HS-27A (cell line): ENCODE data around the gene CPA1.

Experiments used
- DNase-seq: peaks from one replicate; pipeline ENCODE4 v3.0.0-alpha.2; 2012; ENCODE audit warnings: low read depth, missing footprints

Gene CPA1

DNA sequence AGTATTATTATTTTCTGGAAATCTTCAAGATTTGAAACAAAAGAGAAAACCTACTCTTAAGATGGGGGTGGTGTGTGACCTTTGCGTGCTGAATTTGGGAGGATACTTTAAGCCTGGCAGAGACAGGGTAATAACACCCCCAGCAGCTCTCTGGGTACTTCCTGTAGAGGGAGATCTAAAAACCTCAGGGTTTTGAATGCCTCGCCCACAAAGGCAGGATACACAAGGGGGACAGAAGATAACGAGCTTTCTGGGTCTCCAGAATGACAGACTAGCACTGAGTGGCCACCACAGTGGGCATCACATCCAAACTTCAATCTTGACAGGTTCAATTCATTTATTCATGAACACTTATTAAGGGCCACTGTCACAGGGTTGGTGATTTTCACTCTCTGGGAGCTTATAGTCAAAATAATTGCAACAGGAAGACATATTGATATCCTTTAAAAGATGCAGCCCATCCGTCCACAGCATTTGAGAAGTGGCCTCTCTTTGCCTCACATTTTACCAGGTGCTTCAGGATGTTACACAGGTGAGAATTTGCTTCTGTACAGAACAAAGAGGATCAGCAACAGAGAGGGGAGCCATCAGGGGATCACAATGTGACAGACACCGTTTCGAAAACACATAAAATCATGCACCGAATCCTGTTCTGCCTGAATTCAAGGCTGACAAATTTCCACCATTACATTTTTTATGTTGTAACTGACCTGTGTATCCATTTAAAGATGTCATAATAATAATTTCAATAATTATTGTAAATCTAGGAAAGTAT is 14.3 kb downstream of the CPA1 start:
- no peak for DNase-seq

DNA sequence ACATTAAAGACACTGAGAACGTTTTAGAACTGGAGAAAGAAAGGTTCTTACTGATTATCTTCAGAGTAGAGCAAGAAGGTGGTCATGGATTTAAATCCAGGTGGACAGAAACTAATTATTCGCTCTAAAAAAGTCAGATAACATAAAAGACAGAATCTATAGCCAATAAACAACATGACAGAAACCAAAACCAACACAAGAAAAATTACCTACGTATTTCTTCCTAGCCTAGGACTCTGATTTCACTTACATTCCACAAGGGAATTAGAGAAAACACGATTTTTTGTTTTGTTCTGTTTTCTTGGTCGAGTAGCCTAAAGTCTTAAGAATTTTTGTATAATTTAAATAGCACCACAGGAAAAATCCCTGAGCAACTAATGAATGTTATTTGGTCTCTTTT is 15.1 kb downstream of the CPA1 start:
- DNase-seq, result no peak

DNA sequence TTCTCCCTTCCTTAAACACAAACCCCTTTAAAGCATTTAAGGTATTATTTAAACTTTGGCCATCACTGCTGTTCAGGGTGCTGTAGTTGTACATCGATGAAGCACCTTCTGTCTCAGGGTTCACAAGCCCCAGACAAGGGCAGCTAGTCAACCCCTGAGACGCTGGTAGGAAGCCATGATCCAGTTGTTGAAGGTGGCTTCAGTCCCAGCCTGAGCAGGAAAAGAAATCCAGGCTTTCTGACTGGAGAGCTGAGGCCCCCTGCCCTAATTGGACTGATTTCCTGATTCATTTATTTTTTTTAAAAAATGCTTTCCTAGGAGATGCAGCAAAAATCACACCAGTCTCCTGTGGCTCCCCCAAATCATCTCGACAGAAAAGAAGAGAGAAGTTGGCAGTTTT is 15.8 kb downstream of the CPA1 start:
- DNase-seq, result no peak

DNA sequence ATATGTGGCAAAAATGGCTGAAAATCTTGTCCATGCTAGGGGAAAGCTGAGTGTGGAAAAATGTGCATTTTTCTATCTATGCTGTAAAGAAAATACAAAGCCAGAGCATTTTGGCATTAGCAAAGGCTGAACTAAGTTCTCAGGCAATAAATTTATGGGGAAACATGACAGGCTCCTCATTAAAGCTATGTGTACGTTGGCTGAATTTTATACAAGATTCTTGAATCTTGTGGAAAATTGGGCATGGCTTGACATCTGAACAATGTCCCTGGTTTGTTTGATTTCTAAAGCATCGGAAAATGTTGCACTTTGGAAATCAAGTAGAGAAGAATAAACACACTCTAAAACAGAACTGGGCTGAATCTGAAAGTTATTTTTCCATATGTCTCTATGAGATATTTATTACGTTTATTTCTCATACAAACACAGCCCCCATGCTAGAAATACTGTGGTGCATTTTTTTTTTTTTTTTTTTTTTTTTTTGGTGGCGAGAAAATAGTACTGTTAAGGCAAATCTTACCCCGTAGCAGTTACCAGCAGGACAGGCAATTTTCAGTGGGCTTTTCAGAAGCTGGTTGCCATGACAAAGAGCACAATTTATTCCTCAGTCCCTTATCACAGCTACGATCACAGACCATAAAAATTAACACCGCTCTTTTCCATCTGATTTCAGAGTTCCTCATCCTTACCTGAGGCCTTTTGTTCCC is 16.9 kb downstream of the CPA1 start:
- no peak for DNase-seq

DNA sequence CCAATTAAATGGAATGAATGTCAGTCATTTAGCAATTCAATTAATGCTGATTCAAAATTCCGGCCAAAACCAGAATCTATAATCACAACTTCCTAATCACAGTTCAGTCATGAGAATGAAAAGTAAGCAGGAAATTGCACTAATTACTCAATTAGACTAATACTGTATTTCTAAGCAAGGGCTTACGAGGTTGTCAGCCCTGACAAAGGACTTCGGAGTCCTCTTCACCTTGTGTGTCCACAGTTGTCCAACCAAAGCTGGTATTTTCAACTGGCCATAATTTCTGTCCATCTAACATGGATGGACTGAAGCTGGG is 17.4 kb downstream of the CPA1 start:
- DNase-seq, result no peak

DNA sequence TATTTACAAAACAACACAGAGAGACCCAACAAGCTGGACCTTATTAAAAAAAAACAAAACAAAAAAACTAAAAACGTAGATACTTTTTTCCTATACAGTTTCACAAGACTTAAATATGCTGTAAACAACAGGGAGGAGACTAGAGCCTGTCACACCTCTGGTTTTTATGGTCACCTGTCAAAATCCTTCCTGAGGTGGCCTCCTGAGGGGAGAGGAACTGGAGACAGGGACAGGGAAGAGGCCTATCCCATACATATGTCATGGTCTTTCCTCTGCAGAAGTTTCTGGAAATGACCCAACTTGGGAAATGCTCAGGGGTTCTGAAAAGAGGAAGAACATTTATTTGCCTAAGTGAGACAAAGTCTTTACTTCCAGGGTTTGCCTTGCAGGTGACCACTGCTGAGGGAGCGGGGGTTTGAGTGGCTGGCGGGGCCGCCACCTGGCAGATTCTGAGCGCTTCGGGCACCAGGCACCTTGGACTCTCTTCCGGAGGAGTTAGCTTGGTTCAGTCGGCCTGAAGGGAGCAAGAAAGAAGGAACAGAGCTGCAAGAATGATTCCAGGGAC is 18.3 kb downstream of the CPA1 start:
- no peak for DNase-seq

DNA sequence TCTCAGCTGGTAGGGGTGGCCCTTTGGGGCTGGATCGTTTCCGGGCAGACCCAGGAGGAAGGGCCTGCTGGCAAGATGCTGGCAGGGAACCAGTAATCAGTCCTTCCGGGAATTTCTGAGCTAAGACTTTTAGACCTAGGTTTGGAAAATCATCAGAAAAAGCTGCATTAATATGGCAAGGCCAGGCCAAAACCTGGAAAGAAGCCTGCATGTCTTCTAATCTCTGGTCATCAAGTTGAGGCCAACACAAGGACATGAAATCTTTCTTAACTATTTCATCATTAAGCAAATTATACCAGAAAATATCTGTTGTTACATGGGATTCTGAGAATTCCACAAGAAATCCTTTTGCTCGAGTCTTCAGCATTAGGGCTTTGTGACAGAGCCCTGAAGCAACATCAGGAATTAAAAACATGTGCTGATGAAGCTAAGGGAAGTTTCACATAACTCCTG is 19.9 kb downstream of the CPA1 start:
- DNase-seq, result no peak

DNA sequence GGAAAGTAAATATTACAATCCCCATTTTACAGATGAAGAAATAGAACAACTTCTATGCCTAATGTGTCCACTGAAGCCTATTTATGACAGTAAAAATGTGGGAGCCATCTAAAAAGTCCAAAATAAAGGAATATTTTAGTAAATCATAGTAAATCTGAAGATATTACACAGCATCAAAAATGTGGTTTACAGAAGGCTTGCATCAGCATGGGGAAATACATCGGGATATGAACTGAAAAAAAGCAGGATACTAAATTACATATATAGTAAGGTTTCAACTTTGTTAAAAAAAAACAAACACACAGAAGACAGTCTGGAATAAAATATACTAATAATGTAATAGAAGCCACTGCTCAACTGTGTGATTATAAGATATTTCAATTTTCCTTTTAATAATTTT is 20.8 kb downstream of the CPA1 start:
- DNase-seq, result no peak

DNA sequence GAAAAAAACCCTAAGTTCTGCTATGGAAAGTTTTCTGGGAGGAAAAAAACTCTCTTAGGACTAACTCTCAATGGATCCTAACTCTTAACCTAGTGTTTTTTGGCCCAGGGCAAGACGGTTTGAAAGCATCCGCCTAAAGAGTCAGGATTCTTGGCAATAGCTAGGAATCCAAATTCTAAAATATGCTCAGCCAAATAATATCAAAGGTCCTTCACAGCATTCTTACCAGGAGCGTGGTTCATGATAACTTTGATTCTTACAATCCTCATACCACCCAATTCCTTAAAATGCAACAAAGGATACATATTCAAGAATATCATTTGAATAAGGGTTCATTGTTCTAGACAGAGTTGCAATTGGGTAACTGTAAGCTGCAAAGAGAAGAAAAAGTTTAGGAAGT is 21.3 kb downstream of the CPA1 start:
- no peak for DNase-seq

DNA sequence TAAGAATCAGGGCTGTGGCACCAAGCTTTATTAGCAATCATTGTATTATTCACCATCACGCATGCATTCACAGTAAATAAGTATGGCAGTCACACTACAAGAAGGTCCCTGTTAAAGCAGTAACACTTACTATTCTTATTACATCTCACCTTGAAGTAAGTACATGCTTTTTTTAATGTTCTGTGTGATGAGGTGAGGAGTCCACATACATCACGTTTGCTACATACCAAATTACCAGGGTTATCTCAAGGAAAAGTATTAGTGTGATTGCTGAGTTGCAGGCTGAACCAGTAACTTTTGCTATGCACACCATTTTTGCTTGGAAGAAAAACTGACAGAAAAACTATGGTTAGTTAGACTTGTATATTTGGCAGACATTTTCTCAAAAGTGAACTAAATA is 24.7 kb downstream of the CPA1 start:
- no peak for DNase-seq

DNA sequence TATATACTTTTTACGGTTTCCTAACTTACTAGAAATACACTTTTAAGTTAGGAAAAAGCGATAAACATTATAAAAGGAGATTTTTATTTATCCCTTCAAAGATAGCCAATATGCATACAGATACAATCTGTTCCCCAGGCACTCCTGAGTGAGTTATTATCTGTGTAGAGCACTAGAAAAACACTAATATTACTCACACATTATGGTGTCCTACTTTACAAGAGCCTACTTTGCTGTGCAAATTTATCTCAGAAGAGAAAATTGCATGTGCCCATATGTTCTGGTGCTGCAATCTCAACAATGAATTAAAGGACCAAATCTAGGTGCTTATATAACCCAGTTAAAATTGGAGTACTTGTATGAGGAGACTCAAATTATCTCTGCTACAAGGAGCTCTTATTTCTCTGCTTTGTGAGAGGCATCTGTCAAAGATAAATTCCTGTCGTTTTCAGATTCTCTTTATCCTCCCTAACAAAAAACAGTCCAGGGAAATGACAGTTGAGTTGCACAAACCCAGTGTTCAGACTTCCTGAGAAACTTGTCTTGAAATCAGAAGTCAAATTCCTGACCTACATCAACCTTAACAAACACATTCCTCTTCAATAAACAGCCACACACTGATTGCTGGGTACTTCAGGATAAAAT is 28.9 kb downstream of the CPA1 start:
- no peak for DNase-seq

DNA sequence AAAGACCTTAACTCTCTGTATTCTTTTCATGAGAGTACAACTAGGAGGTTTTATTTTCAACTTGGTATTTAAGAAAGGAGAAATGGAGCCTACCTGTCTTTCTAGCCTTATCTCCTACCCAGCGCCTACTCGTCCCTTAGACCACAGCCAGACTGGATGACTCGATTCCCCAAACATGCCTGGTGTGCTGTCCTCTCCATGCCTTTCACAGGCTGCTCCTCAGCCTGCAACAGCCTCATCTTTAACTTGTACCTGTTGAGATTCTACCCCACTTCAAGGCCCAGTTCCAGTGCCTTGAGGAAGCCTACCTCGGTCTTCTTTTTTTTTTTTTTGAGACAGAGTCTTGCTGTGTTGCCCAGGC is 29.4 kb downstream of the CPA1 start:
- DNase-seq, result no peak

DNA sequence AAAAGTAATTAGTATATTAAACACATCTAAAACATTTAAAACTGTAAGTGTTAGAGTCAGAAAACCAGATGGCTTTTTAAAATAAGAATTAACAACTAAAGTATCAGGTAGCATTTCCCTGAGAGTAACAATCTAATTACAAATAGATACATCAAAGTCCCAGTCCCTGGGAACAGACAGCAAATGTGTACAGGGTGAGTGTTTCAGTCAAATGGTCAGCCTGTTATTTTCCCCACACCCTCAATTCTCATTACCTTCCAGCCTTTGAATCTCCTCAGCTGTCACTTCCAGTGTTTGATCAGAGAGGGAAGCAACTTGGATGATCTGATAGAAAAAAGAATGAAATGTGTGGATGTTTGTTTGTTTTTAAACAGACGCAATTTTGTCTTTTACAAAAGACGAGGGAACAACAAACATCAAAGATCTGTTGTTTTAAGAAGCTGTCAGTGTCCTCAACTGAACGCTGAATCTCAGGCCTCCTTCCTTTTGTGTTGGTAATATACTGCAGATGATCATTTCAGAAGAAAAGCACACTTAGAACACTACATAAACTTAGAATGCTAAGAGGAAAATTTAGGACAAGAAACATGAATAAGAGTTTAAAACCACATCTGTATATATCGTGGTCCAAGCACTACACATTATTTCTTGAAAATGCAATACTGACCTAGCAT is 30.7 kb downstream of the CPA1 start:
- no peak for DNase-seq

DNA sequence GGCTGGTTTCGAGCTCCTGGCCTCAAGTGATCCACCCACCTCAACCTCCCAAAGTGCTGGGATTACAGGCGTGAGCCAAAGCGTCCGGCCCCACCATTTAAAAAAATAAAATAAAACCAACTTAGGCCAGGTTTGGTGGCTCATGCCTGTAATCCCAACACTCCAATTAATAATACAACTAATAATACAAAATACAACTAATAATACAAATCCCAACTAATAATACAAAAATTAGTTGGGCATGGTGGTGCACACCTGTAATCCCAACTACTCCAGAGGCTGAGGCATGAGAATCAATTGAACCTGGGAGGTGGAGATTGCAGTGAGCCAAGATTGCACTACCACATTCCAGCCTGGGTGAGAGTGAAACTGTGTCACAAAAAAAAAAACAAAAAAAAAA is 32.9 kb downstream of the CPA1 start:
- DNase-seq, result no peak

DNA sequence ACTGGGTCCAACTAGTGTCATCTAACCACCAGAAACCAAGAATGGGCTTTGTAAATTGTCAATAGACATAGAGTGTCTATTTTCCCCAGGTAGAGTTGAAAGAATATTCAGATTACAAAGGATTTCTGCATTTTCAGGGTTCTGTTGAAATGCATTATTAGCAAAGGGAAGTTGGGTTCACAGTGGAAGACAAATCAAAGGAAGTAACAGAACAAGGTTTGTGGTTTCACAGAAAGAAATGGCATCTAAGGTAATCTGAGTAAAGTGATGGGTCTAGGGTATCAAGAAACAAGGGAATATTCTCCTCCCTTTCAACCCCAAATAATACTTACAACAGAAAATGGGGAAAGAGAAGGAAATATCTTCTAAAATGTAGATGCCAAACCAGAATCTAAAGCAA is 34.7 kb downstream of the CPA1 start:
- DNase-seq, result no peak

DNA sequence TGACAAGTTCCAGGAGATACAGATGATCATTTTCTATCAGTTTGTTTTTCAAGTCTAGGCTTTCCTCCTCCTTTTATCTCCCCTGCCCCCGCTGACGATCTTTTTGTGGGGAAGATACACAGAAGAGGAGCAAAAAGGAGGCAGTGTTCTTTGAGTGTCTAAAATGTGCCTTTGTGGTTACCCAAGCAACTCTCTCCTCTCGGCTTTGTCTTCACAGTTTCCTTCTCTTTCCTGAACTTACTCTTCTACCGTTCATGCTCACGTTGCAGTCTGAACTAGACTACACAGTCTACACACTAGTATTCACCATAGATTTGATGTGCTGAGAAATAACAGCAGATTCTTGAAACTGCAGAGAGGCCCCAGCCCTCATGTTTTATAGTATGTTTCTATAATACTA is 36.9 kb downstream of the CPA1 start:
- no peak for DNase-seq

DNA sequence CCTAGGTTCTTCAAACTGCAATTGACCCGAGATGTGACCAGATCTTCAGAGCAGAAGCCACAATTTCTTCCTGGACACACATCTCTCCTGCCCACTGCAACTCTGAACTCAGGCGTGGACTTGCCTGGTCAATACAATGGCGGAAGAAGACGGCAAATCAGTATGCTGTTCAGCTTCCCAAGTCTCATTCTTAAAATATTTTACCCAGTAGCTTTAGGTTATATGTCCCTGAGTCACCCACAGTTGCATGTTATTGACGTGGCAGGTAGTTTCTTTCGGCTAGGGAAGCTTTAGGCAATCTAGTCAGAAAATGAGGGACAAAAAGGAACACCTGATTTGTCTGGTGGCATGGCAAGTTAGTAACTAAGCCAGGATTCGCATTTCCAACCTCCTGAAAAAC is 38.0 kb downstream of the CPA1 start:
- no peak for DNase-seq

DNA sequence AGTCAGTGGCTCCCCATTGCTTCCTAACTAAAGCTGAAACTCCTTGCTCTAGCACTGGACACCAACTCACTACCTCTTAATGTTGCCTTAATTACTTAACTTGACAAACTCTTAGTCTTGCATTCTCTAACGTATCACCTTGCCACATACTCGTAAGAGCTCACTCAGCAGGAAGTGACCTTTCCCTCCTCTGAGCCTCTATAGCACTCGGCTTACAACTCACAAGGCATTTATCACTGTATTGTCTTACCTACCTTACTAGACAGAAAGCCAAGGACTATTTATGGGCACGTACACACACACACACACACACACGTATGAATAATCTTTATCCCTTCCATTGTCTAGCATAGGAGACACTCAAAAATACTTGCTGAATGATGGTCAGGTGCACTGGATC is 39.4 kb downstream of the CPA1 start:
- DNase-seq, result no peak

DNA sequence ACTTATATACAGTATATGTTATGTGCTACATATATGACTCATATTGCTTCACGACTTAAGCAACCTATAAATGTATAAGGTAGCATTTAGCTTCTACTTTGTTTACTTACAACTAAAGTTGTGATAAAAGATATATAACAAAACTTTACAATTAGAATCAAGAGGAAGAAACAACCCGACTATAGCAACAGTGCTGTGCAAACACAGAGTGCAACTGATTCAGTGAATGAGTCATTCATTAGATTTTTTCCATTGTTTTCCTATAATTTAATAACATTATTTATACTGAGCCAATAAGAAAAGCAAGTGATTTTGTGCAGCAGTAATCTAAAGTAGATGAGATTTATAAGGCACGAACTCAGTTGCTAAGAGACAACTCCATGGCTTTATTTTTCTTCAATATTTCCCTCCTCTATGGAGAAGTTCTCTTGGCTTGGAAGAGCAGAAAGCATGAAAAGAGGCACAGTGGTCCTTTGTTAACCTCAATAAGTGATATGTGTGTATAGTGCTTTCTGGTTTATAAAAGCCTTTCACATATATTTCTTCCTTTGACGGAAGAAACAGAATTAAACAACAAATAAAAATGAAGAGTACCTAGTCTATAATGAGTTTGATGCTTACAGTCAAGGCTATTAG is 40.8 kb downstream of the CPA1 start:
- no peak for DNase-seq

DNA sequence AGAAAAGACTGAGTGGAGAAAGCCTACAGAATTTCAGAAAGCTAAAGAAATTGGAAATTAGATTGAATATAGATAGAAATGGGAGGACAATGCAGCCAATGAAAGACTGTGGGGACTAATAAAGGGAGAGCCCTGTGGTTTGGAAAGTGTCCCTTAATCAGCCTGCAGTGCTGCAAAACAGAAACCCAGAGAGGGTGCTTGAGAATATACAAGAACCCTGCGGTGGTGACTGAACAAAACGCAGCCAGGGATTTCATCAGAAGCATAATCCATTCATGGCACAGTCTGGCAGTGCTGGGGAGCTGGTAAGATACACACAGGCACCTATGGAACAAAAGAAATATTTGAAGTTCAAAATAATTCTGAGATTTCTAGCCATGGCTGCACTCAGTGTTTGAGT is 41.4 kb downstream of the CPA1 start:
- no peak for DNase-seq

DNA sequence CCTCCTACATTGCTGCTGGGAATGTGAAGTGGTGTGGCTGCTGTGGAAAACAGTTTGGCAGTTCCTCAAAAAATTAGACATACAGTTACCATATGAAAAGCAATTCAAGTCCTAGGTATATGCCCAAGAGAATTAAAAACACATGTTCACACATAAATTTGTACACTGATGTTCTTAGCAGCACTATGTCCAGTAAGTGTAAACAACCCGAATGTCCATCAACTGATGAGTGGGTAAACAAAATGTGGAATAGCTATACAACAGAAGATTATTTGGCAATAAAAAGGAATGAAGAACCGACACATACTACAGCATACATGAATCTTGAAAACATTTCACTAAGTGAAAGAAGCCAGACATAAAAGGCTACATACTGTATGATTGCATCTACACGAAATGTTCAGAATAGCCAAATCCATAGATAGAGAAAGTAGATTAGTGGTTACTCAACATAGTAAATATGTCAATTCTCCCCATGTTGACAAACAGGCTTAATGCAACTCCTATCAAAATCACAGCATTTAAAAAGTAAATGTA is 43.3 kb downstream of the CPA1 start:
- DNase-seq, result no peak

DNA sequence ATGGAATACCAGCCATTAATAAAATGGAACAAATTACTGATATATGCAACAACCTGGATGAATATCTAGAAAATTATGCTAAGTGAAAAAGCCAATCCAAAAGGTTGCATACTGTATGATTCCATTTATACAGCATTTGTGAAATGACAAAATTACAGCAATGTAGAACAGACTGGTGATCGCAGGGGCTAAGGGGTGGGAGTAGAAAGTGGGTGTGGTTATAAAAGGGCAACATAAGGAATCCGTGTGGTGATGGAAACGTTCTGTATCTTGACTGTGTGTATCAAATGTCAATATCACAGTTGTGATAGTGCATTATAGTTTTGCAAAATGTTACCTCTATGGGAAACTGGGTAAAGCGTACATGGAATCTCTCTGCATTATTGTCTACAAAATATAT is 45.5 kb downstream of the CPA1 start:
- DNase-seq, result no peak
